GM12873 (cell line): ENCODE data around the gene FXN.

Experiments
- TF ChIP-seq, protein P1 (sequence below): IDR thresholded peaks from 2 replicates; pipeline ENCODE4 v1.5.1; 2012; ENCODE audit warnings: low read depth, mild to moderate bottlenecking, moderate library complexity, low read length, control low read depth; ENCODE audit not compliant: insufficient read depth; ENCODE audit errors: missing control alignments

FXN gene

DNA sequence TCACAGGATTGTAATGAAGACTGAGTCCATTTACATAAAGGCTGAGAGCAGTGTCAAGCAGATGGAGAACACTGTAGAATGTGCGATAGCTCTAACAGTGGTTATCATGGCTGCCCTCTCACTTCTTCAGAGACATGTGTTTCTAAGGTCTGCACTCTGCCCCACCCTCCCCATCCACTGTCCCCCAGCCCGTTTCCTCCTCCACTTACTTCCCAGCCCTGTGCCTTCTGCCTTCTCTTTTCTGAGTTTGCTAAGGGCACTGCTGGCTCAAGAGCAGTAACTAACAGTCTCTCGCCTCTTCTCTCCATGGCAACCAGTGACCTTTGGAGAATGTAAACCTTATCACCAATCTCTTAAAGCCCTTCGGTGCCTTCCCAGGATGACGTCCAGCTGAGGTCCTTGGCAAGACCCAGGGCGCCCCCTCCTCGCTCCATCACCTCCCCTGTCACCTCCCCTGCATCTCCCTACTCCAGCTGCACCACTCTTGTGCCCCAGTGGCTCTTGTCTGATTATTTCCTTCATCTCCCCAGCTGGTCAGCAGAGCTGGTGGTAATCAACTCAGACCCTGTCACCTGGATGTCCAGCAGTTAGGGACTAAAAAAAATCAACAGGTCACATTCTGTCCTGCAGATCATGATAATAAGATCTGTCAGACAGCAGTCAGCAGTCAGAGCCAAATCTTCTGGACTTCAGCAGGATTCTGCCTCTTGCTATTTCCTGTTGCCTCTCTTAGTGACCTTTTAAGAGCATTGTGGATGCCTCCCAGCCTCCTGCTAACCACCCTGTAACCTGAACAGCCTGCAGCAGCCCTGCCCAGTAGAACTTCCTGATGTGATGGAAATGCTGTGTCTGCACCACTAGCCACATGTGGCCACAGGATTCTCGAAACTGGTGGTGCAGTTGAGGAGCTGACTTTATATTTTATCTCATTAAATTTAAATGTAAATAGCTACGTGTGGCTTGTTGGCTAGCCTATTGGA, 9.0 kb downstream of the FXN start:
- TF ChIP-seq, protein P1, sequence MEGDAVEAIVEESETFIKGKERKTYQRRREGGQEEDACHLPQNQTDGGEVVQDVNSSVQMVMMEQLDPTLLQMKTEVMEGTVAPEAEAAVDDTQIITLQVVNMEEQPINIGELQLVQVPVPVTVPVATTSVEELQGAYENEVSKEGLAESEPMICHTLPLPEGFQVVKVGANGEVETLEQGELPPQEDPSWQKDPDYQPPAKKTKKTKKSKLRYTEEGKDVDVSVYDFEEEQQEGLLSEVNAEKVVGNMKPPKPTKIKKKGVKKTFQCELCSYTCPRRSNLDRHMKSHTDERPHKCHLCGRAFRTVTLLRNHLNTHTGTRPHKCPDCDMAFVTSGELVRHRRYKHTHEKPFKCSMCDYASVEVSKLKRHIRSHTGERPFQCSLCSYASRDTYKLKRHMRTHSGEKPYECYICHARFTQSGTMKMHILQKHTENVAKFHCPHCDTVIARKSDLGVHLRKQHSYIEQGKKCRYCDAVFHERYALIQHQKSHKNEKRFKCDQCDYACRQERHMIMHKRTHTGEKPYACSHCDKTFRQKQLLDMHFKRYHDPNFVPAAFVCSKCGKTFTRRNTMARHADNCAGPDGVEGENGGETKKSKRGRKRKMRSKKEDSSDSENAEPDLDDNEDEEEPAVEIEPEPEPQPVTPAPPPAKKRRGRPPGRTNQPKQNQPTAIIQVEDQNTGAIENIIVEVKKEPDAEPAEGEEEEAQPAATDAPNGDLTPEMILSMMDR, result no peak

DNA sequence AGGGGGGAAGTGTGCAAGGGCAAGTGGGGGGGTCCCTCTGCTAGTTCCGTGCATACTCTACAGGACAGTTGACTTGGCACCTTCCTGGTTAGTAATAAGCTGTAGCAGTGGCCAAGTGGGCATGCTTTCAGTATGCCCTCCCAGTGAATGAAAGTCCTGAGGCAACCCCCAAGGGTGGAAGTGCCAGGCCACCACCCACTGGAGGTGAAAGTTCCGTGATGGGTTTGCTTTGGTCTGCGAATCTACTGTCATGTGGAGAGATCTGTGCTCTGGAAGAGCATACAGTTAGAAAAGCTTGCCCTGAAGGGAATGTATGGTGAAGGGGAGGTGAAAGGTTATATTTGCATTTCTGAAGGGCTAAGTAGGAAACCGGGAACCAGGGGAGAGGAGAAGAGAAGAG, 10.3 kb downstream of the FXN start:
- TF ChIP-seq, protein P1, result no peak

DNA sequence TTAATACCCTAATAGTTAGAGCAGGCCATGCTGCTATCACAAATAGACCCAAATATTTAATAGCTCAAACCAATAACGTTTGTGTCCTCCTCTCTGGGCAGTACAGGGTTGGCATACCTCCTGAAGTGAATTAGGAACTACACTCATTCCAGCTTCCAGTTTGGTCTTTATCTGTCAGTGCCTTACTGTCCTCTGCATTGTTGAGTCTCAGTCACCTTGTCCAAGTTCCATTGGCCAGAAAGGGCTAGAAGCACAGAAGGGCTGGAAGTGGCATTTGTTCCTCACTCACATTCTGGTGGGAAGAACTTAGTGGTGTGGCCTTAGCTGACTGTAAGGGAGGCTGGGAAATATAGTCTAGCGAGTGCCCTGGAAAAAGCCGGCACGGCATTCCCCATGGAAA, 11.2 kb downstream of the FXN start:
- TF ChIP-seq, protein P1, result no peak

DNA sequence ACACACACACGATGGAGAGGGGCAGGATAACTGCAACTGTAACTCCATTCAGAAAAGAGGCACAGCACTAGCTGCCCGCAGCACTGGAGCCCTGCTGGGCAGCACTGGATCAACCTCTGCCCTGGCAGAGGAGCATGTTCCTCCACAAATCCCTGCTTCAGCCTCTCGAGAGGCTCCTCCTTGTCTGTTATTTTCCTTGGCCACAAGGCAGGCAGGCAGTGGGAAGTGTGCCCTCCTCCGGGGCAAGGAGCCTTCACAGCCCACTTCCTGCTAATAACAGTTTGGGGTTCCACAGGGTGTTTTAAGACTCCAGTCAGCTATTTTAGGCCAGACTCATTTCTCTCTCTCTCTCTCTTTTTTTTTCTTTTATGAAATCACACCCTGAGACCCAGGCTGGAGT, 11.8 kb downstream of the FXN start:
- TF ChIP-seq, protein P1, result no peak

DNA sequence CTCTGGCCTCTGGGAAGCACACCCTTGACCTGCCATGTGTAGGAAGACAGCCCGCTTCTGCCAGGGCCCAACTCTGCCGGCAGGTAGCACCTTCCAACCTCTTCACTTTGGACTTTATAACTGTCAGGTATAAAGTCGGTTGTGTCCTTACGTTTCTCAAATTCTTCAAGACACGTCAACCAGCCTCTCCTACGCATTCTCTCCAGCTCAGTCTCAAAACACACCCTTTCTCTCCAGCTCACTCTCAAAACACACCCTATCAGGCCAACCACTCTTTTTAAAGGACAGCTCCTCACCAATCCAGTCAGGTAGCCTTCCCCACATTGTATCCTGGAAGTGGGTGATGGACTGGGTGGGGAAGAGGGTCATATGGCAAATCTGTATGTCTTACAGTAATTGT, 13.5 kb downstream of the FXN start:
- TF ChIP-seq, protein P1, result no peak

DNA sequence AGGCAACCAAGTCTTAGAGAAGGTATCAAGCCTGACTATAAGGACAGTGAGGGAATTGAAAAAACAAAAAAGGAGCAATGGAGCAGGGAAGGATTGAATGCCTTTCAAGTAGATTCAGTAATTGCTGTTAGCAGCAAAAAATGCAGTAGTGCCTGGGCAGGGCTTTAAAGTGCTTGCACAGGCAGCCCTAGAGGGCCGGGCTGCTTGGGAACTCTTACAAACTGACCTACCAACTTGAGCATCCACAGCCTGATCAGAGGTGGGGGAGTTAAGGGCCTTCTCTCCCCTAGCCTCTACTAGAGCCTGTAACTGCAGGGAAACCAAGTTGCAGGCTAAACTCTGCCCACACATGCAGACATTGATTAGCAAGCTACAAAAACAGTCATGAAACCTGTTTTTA, 19.4 kb downstream of the FXN start:
- TF ChIP-seq, protein P1, result no peak

DNA sequence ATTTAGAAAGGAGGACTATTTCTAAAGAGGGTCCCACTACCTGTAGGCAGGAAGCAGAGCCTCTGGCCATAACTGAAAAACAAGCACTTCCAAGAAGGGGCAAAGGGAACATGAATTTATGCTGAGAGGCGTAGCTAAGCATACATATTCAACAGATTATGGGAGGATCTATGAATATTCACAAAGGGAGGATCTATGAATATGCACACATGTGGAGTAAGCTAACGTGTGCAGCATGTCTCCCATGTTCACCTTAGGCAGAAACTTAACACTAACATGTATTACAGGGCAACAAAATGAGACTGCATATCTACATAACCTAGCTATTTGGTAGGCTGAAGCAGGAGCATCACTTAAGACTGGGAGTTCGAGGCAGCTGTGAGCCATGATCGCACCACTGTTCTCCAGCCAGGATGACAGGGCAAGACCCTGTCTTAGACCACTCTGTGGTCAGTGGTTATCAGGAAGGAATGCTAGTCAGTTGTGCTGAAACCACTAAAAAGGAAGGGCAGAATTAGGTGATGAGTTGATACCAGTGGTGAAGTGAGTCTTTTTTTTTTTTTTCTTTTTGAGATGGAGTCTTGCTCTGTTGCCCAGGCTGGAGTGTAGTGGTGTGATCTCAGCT, 20.8 kb downstream of the FXN start:
- TF ChIP-seq, protein P1, result no peak
